ENCODE measurements around the gene PPIE.
"Not testable (repeated sequence)": the region's sequence is repeated elsewhere in the genome, so short reads cannot be mapped to it uniquely, and the experiment has no call there.

Gene PPIE

DNA sequence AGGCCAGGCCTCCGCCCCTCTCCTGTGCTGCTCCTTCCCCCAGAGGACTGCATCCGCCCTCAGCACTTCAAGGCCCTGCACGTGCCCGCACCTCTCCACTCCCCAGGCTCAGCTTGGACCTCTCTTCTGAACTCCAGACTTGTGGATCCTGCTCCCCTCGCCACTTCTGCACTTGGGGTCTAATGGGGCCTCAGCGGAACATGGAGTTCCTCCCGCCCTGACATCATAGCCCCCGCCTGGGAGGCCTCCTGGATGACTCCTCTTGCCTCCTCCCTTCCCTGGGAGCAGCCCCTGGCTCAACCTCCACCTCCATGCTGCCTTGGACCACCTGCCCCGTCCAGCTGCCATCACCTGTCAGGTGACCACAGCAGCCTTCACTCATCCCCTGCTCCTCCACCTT is 22.3 kb downstream of the PPIE start:
- Histone ChIP-seq H3K36me3 (ENCODE audit: insufficient read depth, low read depth, low read length) (peaks cover 23% of the 10 kb centered on the region; the same call in 1 of the 2 replicates), H3K4me1 (ENCODE audit: insufficient read depth, low read length) (no peaks in the 10 kb centered on the region), H3K9me3 (ENCODE audit: insufficient read depth, low read depth, low read length) (no peaks in the 10 kb centered on the region), H3K9ac (ENCODE audit: low read depth, low read length) (no peak overlapping the region), H3K4me3 (ENCODE audit: low read length) (no peak overlapping the region), H3K27me3 (ENCODE audit: insufficient read depth, low read length) (no peaks in the 10 kb centered on the region), H3K27ac (ENCODE audit: low read length) (no peak overlapping the region)

DNA sequence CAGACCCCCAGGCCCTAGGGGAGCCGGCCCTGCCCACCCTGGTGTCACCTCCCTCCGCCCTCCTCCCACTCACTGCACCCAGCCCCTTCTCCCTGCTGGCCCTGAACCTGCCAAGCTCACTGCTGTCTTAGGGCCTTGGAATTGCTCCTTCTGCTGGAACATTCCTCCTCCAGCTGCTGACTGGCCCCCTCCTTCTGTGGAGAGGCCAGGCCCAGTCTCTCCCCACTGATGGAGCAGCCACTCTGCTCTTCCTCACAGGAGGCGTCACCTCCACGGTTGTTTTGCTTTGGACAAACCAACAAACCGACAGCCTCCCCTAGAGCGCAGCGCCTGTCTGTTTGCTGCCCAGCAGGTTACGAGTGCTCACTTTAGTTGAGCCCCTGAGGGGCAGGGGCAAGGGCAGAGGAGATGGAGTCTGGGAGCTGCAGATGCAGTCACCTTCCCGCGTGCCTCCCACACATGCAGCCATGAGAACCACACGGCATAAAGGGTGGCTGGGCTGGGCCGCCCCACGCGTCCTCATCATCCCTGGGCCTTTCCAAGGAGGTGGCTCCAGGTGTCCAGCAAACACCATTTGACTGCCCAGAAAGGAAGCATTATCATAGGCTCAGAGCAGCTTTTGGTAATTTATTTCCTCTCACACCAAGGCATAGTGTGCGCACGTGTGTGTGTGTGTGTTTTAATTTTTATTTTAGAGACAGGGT is 23.0 kb downstream of the PPIE start:
- Histone ChIP-seq H3K27me3 (ENCODE audit: insufficient read depth, low read length) (no peaks in the 10 kb centered on the region), H3K9me3 (ENCODE audit: insufficient read depth, low read depth, low read length) (no peaks in the 10 kb centered on the region), H3K4me3 (ENCODE audit: low read length) (no peak overlapping the region), H3K9ac (ENCODE audit: low read depth, low read length) (no peak overlapping the region), H3K27ac (ENCODE audit: low read length) (no peak overlapping the region), H3K4me1 (ENCODE audit: insufficient read depth, low read length) (no peaks in the 10 kb centered on the region), H3K36me3 (ENCODE audit: insufficient read depth, low read depth, low read length) (peaks cover 17% of the 10 kb centered on the region; the same call in 1 of the 2 replicates)

DNA sequence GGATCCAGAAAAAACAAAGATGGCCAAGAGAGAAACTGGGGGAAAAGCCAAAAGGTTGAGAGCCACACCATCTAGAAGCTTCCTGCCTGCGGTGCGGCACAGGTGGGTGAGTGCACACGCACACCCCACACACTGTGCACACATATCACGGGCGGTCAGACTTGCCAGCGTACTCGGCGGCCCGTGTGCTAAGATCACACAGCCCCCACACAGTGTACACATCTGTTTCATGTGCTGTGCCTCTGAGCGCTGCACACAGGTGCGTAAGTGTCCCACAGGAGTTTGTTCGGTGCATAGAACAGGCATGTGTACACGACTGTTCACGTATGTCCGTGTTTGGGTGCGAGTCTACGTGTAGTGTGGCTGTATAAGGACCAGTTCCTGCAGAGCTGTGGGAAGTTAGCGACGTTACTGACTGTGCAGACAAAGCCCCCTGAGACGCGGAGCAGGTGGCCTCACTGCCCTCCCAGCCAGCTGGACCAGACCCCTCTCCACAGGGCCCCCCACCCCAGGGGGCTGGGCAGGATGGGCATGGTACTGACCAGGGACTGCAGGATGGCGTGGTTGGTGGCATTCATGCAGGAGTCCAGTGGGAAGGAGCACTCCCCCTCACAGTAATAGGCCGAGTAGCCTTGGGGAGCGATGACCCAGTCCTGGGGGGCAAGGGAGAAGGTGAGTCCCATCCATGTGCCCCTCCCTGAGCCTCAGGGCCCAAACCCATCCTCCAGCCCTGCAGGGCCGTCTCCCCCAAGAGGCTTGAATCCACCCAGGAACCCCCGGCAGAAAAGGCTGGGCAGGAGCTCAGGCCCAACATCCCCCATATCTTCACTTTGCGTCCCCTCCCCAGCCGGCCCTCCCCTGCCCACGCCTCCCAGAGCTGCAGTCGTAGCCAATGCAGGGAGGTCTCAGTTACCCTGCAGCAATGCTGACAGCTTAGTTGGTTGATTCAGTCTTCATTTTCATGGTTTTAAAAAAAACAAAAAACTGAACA is 24.2 kb downstream of the PPIE start:
- Histone ChIP-seq H3K9me3 (ENCODE audit: insufficient read depth, low read depth, low read length) (no peaks in the 10 kb centered on the region), H3K9ac (ENCODE audit: low read depth, low read length) (no peak overlapping the region), H3K4me3 (ENCODE audit: low read length) (no peak overlapping the region), H3K27me3 (ENCODE audit: insufficient read depth, low read length) (no peaks in the 10 kb centered on the region), H3K36me3 (ENCODE audit: insufficient read depth, low read depth, low read length) (peaks cover 7% of the 10 kb centered on the region; the same call in 1 of the 2 replicates), H3K27ac (ENCODE audit: low read length) (no peak overlapping the region), H3K4me1 (ENCODE audit: insufficient read depth, low read length) (no peaks in the 10 kb centered on the region)

DNA sequence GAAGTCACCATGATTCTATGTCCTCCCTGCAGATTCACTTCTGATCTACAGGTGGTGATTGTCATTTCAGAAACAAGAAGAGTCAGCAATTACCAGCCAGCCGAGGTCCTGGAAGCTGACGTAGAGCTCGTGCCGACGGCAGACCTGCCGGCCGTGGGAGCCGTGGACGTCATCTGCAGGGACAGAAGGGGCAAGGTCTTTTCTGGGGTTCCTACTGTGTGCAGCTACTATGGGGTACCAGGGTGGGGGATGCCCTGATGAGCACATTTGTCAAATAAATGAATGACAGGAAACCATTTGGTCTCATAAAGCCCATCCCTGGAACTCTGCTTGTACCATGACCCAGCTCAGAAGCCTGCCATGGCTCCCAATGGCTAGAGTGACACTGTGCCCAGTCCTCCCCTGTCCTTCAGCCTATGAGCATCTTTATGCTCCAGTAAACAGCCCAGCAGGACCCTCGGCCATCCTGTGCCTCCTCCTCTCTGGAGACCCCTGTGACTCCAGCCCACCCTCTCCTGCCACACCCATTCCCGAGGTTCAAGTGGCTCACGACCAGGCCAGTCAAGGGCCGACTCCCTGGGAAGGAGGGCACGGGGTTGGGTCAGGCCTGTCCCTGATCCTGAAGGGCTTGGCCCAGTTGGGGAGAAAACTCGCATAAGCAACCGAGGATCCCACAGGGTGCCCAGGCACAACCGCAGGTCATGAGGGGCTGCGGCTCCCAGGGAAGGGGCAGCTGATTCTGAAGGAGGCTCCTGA is 25.1 kb downstream of the PPIE start:
- H3K4me1 ChIP-seq (ENCODE audit: insufficient read depth, low read length); H3K4me3 ChIP-seq (ENCODE audit: low read length); H3K27me3 ChIP-seq (ENCODE audit: insufficient read depth, low read length); H3K27ac ChIP-seq (ENCODE audit: low read length); H3K9ac ChIP-seq (ENCODE audit: low read depth, low read length); H3K36me3 ChIP-seq (ENCODE audit: insufficient read depth, low read depth, low read length); H3K9me3 ChIP-seq (ENCODE audit: insufficient read depth, low read depth, low read length): not testable (repeated sequence)

DNA sequence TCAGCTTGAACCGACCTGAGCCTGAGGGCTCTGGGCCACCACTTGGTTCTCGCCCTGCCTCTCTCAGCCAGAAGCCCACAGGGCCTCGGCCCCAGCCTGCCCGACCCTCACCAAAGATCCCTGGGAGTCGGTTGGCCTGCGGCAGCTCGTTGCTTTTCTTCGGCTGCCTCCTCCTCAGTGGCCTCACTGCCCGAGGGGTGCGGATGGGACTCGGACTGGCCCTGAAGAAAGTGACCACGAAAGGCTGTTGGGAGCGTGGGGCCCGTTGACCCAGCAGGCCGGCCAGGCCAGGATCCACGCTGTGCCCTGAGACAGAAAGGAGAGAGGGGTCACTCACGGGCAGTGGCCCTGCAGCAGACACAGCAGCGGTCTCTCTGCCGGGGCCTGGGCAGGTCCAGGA is 25.8 kb downstream of the PPIE start:
- not testable (repeated sequence) for H3K9me3 ChIP-seq (ENCODE audit: insufficient read depth, low read depth, low read length); H3K4me3 ChIP-seq (ENCODE audit: low read length); H3K36me3 ChIP-seq (ENCODE audit: insufficient read depth, low read depth, low read length); H3K4me1 ChIP-seq (ENCODE audit: insufficient read depth, low read length); H3K9ac ChIP-seq (ENCODE audit: low read depth, low read length); H3K27ac ChIP-seq (ENCODE audit: low read length); H3K27me3 ChIP-seq (ENCODE audit: insufficient read depth, low read length)

DNA sequence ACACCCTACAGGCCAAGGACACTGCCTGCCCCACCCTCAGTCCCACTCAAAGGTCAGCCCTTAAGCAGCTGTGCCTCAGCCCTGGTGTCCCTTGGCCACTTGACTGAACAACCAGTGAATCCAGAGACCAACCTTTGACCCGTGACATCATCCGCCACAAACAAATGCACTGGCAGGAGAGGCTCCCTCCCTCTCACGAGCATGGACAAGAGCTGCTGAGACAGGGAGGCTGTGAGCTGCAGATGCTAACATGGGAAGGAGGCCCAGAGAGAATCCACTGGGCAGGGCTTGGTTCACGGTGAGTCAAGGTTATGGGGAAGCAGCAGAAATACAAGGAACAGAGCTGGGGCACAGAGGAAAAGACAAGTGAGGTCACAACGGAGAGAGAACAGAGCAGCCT is 27.8 kb downstream of the PPIE start:
- peaks cover 19% of the 10 kb centered on the region for H3K27me3 ChIP-seq (ENCODE audit: insufficient read depth, low read length)
- H3K27ac ChIP-seq (ENCODE audit: low read length); H3K9me3 ChIP-seq (ENCODE audit: insufficient read depth, low read depth, low read length); H3K9ac ChIP-seq (ENCODE audit: low read depth, low read length); H3K36me3 ChIP-seq (ENCODE audit: insufficient read depth, low read depth, low read length); H3K4me3 ChIP-seq (ENCODE audit: low read length); H3K4me1 ChIP-seq (ENCODE audit: insufficient read depth, low read length): not testable (repeated sequence)

DNA sequence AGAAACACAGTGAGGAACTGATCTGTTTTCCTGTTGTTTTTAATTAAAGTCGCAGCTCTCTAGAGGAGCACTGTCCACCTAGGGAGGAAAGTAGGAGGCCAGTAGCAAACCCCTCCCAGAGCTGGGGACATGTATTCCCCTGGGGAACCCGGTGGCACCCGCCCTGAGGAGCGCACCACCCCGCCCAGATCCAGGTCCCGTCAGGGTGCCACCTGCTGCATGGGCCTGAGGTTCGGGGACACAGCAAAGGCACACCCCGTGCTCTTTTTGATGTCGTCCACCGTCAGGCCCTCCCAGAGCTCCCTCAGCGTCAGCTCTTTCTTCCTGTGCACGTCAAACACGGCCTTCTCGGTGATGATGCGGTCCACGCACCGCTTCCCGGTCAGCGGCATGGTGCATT is 30.8 kb downstream of the PPIE start:
- not testable (repeated sequence) for H3K4me1 ChIP-seq (ENCODE audit: insufficient read depth, low read length); H3K27ac ChIP-seq (ENCODE audit: low read length); H3K4me3 ChIP-seq (ENCODE audit: low read length); H3K36me3 ChIP-seq (ENCODE audit: insufficient read depth, low read depth, low read length); H3K9me3 ChIP-seq (ENCODE audit: insufficient read depth, low read depth, low read length); H3K9ac ChIP-seq (ENCODE audit: low read depth, low read length)
- H3K27me3 ChIP-seq (ENCODE audit: insufficient read depth, low read length) = peaks cover 26% of the 10 kb centered on the region

DNA sequence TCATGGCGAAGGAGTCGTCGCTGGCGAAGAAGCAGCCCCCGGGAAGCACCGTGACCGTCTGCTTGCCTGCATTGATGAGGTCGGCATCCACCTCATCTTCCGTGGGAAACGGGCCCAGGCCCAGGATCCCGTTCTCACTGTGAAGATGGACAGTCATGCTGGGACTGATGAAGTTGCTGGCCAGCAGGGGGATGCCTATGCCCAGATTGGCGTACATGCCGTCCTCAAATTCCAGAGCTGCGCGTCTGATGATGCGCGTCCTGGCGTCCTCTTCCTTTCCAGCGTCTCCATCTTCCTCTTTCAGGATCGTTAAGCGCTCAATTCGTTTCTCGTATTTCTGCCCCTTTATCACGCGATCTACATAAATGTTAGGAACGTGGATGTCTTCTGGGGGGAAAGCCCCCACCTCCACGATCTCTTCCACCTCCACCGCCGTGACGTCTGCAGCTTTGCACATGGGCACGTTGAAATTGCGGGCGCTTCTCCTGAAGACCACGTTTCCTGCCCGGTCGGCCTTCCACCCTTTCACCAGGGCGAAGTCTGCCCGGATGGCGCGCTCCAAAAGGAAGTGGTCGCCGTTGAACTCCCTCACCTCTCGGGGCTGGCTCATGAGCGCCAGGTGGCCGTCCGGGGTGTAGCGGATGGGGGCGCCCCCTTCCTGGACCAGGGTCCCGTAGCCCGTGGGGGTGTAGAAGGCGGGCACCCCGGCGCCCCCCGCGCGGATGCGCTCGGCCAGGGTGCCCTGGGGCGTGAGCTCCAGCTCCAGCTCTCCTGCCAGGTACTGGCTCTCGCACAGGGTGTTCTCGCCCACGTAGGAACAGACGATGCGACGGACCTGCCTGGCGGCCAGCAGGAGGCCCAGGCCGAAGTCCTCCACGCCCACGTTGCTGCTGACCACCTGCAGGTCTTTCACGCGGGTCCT is 31.7 kb downstream of the PPIE start:
- not testable (repeated sequence) for H3K4me1 ChIP-seq (ENCODE audit: insufficient read depth, low read length); H3K27ac ChIP-seq (ENCODE audit: low read length); H3K9me3 ChIP-seq (ENCODE audit: insufficient read depth, low read depth, low read length); H3K9ac ChIP-seq (ENCODE audit: low read depth, low read length); H3K36me3 ChIP-seq (ENCODE audit: insufficient read depth, low read depth, low read length); H3K4me3 ChIP-seq (ENCODE audit: low read length)
- peaks cover 26% of the 10 kb centered on the region for H3K27me3 ChIP-seq (ENCODE audit: insufficient read depth, low read length)

DNA sequence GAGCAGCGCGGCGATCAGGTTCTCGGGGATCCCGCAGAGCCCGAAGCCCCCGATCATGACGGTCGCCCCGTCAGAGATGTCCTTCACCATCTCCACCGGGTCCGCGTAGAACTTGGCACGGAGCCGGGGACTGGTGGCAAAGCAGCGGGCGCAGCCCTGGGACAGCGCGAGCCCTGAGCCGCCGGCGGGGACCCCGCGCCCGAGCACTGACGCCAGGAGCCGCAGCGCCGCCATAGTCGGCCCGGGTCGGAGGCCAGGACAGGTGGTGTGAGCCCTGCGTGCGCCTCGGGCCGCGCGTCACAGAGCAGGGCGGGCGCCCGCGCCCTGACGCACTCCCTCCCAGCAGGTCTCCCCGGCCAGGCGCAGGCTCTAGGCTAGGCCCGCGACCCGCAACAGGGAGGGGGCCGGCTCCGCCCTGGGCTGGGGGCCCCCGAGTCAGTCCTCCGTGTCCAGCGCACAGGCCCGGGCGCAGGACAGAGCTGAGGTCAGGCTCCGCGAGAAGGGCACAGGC is 32.4 kb downstream of the PPIE start, which contains the start of gene OXCT2:
Gene OXCT2, minus strand, starts transcription at position 327 of the 511 bp plus-strand sequence. Its CDS starts 93 bp downstream, at position 234.
- not testable (repeated sequence) for H3K9me3 ChIP-seq (ENCODE audit: insufficient read depth, low read depth, low read length); H3K4me1 ChIP-seq (ENCODE audit: insufficient read depth, low read length); H3K4me3 ChIP-seq (ENCODE audit: low read length); H3K36me3 ChIP-seq (ENCODE audit: insufficient read depth, low read depth, low read length); H3K27ac ChIP-seq (ENCODE audit: low read length); H3K9ac ChIP-seq (ENCODE audit: low read depth, low read length)
- peaks cover 26% of the 10 kb centered on the region for H3K27me3 ChIP-seq (ENCODE audit: insufficient read depth, low read length)

DNA sequence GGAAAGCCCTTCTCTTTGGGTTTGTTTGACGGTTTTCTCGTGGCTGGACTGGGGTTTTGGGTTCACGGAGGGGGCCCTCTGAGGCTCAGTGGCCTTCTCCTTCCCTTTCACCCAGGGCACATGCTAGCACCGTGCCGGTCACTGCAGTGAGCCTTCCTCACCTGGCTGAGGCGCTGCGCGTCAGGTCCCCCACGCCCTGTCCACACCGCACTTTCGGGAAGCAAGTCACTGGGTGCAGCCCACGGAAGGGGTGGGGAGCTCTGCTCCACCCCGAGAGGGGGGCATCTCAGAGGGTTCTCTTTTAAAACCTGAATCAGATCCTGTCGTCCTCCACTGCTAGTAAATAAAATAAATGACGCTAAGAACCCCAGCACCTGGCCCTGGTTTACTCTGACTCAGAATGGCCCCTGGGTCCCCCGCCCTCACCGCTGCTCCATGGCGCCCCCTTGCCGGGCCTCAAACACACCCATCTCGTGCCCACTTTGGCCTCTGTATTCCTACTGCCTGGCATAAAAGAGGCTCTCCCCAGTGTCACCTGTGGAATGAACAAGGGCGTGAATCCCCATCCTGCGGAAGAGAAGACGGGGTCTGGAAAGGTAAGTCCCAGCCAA is 34.8 kb downstream of the PPIE start:
- peaks cover 33% of the 10 kb centered on the region for H3K27me3 ChIP-seq (ENCODE audit: insufficient read depth, low read length)
- not testable (repeated sequence) for H3K9ac ChIP-seq (ENCODE audit: low read depth, low read length); H3K4me1 ChIP-seq (ENCODE audit: insufficient read depth, low read length); H3K36me3 ChIP-seq (ENCODE audit: insufficient read depth, low read depth, low read length); H3K4me3 ChIP-seq (ENCODE audit: low read length); H3K27ac ChIP-seq (ENCODE audit: low read length); H3K9me3 ChIP-seq (ENCODE audit: insufficient read depth, low read depth, low read length)

All from iPS-20b (cell line).